HCT116 (cell line): ENCODE data around the gene NFIX. TPM values are rescaled to one million over a fixed set of nuclear protein-coding genes. Genes with fewer than 3 reads are reported as not detected.

ENCODE experiments used
- ATAC-seq: fragments of 200-7000 bp; cut with Tn5 transposase; 2 replicates; pipeline ENCODE4 v1.9.1; 2020; ENCODE audit warnings: mild to moderate bottlenecking, moderate library complexity
- BruUV-seq: library from RNA; stranded (reverse); fragments of 400-500 nt; replicated peaks from 2 replicates; lab custom pipeline; 2021; lab: Mats Ljungman, UMichigan
- CTCF ChIA-PET: fragments of 300-600 bp; sonication (Branson Sonifier 250); formaldehyde crosslinking; loops from one replicate; lab custom pipeline; 2021; ENCODE audit warnings: antibody characterized with exemption; lab: Charles Lee
- POLR2A ChIA-PET: fragments of 300-600, 350-600 bp; sonication (Branson Sonifier 250); formaldehyde crosslinking; loops from one replicate; lab custom pipeline; 2021; ENCODE audit warnings: antibody characterized with exemption; lab: Charles Lee
- RAD21 ChIA-PET, 2 experiments: fragments of 300-600 bp; sonication (Branson Sonifier 250); formaldehyde crosslinking; loops; one replicate each; lab custom pipeline; 2023; ENCODE audit warnings: low total read pairs in 2 of 2; ENCODE audit not compliant: uncharacterized antibody in 2 of 2, unreplicated experiment in 2 of 2, low non-redundant PET in 1 of 2; lab: Charles Lee
- DNase-seq: peaks from one replicate; pipeline ENCODE4 v3.0.0-alpha.2; 2010; ENCODE audit warnings: low read depth, low spot score
- H2AFZ ChIP-seq: fragments of 200-600 bp; shearing (Covaris generic), sonication (generic); 2 replicates; pipeline ENCODE4 v1.6.1; 2017; ENCODE audit warnings: low read depth, mixed run types, mixed read lengths, antibody characterized with exemption, low read length; ENCODE audit not compliant: poor library complexity, severe bottlenecking
- H3K27ac ChIP-seq: 2 replicates; pipeline ENCODE4 v1.5.1; 2012; ENCODE audit warnings: low read depth, low read length
- H3K27me3 ChIP-seq: fragments of 200-600 bp; sonication (generic); 2 replicates; pipeline ENCODE4 v1.6.1; 2016; ENCODE audit warnings: mixed run types, low read length, mixed read lengths; ENCODE audit not compliant: insufficient read depth
- H3K36me3 ChIP-seq, 2 experiments: fragments of 200-500 bp in 1 of 2; fragments of 200-600 bp in 1 of 2; sonication (Bioruptor generic) in 1 of 2; sonication (generic) in 1 of 2; 2 replicates each; pipeline versions ENCODE4 v1.5.1 to v1.6.1; 2014 to 2016; ENCODE audit warnings: low read length in 2 of 2, inconsistent platforms in 1 of 2, mixed read lengths in 1 of 2, mixed run types in 1 of 2; ENCODE audit not compliant: insufficient read depth in 2 of 2, control insufficient read depth in 1 of 2
- H3K4me1 ChIP-seq, 2 experiments: fragments of 200-600 bp in 1 of 2; sonication (generic) in 1 of 2; 2 replicates each; pipeline versions ENCODE4 v1.5.1 to v1.6.1; 2012 to 2017; ENCODE audit warnings: low read length in 2 of 2, inconsistent platforms in 1 of 2, mild to moderate bottlenecking in 1 of 2, mixed read lengths in 1 of 2, mixed run types in 1 of 2, moderate library complexity in 1 of 2; ENCODE audit not compliant: insufficient read depth in 2 of 2, control insufficient read depth in 1 of 2
- H3K4me2 ChIP-seq: fragments of 200-600 bp; sonication (generic); 2 replicates; pipeline ENCODE4 v1.6.1; 2017; ENCODE audit warnings: mixed run types, low read length, mixed read lengths
- H3K4me3 ChIP-seq, 2 experiments: fragments of 200-600 bp in 1 of 2; sonication (generic) in 1 of 2; replicated peaks in 1 of 2; 2 replicates each; pipeline ENCODE4 v1.5.1; 2011 to 2016; ENCODE audit warnings: low read length in 2 of 2, control low read depth in 1 of 2, low read depth in 1 of 2, mild to moderate bottlenecking in 1 of 2, mixed read lengths in 1 of 2, mixed run types in 1 of 2
- H3K79me2 ChIP-seq: fragments of 200-600 bp; sonication (generic); 2 replicates; pipeline ENCODE4 v1.6.1; 2017; ENCODE audit warnings: mild to moderate bottlenecking, mixed run types, low read length, moderate library complexity, mixed read lengths; ENCODE audit not compliant: insufficient read depth
- H3K9ac ChIP-seq: fragments of 200-600 bp; sonication (generic); 2 replicates; pipeline ENCODE4 v1.6.1; 2016; ENCODE audit warnings: low read length, mixed read lengths
- H3K9me2 ChIP-seq: fragments of 200-600 bp; sonication (generic), shearing (Covaris generic); 2 replicates; pipeline ENCODE4 v1.6.1; 2017; ENCODE audit warnings: mixed run types, mild to moderate bottlenecking, moderate library complexity; ENCODE audit not compliant: insufficient read depth
- H3K9me3 ChIP-seq, 2 experiments: fragments of 200-500 bp in 1 of 2; fragments of 200-600 bp in 1 of 2; sonication (Bioruptor generic) in 1 of 2; sonication (generic) in 1 of 2; 2 replicates each; pipeline ENCODE4 v1.6.1; 2014 to 2017; ENCODE audit warnings: low read length in 2 of 2, mixed read lengths in 2 of 2, inconsistent platforms in 1 of 2, low read depth in 1 of 2, mild to moderate bottlenecking in 1 of 2, mixed run types in 1 of 2, moderate library complexity in 1 of 2; ENCODE audit not compliant: control insufficient read depth in 1 of 2, insufficient read depth in 1 of 2
- H4K20me1 ChIP-seq: fragments of 200-600 bp; sonication (generic), shearing (Covaris generic); 2 replicates; pipeline ENCODE4 v1.6.1; 2017; ENCODE audit warnings: mixed run types, mild to moderate bottlenecking, moderate library complexity; ENCODE audit not compliant: insufficient read depth
- CEBPB ChIP-seq: IDR thresholded peaks from 2 replicates; pipeline ENCODE4 v1.6.1; 2012; ENCODE audit warnings: low read depth
- CTCF ChIP-seq, 3 experiments: fragments of 200-600 bp in 1 of 3; sonication (generic) in 1 of 3; IDR thresholded peaks in 2 of 3; conservative IDR thresholded peaks in 1 of 3; 2 replicates each; pipeline ENCODE4 v1.5.1; 2012 to 2017; ENCODE audit warnings: low read depth in 2 of 3, low read length in 2 of 3, antibody characterized with exemption in 1 of 3, borderline replicate concordance in 1 of 3, control low read depth in 1 of 3, mild to moderate bottlenecking in 1 of 3, mixed read lengths in 1 of 3, mixed run types in 1 of 3, moderate library complexity in 1 of 3; ENCODE audit not compliant: insufficient read depth in 1 of 3
- ELF1 ChIP-seq: IDR thresholded peaks from 2 replicates; pipeline ENCODE4 v1.6.1; 2012; ENCODE audit warnings: low read depth, borderline replicate concordance
- EZH2 ChIP-seq: fragments of 200-600 bp; sonication (generic); IDR thresholded peaks from 2 replicates; pipeline ENCODE4 v1.6.1; 2017; ENCODE audit warnings: antibody characterized with exemption, mixed run types
- EZH2phosphoT487 ChIP-seq: fragments of 200-600 bp; IDR thresholded peaks from 2 replicates; pipeline ENCODE4 v1.6.1; 2018; ENCODE audit warnings: antibody characterized with exemption, borderline replicate concordance
- FOSL1 ChIP-seq: IDR thresholded peaks from 2 replicates; pipeline ENCODE4 v1.6.1; 2012; ENCODE audit warnings: low read depth
- MAX ChIP-seq: IDR thresholded peaks from 2 replicates; pipeline ENCODE4 v1.6.1; 2012
- POLR2A ChIP-seq: IDR thresholded peaks from 2 replicates; pipeline ENCODE4 v1.7.0; 2011; ENCODE audit warnings: borderline replicate concordance; ENCODE audit not compliant: insufficient read depth, insufficient read length; ENCODE audit errors: extremely low read depth
- POLR2AphosphoS5 ChIP-seq: IDR thresholded peaks from 2 replicates; pipeline ENCODE4 v1.6.1; 2011; ENCODE audit warnings: mild to moderate bottlenecking, low read depth, low read length, moderate library complexity
- RAD21 ChIP-seq: IDR thresholded peaks from 2 replicates; pipeline ENCODE4 v1.6.1; 2012; ENCODE audit warnings: low read depth, mild to moderate bottlenecking
- REST ChIP-seq: IDR thresholded peaks from 2 replicates; pipeline ENCODE4 v1.6.1; 2012; ENCODE audit warnings: low read depth
- SIN3A ChIP-seq: IDR thresholded peaks from 2 replicates; pipeline ENCODE4 v1.6.1; 2012; ENCODE audit warnings: low read depth
- SRF ChIP-seq: IDR thresholded peaks from 2 replicates; pipeline ENCODE4 v1.6.1; 2012; ENCODE audit warnings: low read depth
- YY1 ChIP-seq: IDR thresholded peaks from 2 replicates; pipeline ENCODE4 v1.6.1; 2011; ENCODE audit warnings: low read length, low read depth, moderate library complexity, mild to moderate bottlenecking; ENCODE audit not compliant: insufficient replicate concordance; ENCODE audit errors: extremely low read depth
- ZBTB33 ChIP-seq: IDR thresholded peaks from 2 replicates; pipeline ENCODE4 v1.6.1; 2011; ENCODE audit warnings: mild to moderate bottlenecking, low read length, moderate library complexity; ENCODE audit not compliant: insufficient replicate concordance; ENCODE audit errors: extremely low read depth
- ZNF274 ChIP-seq: fragments of 200-500 bp; sonication (Bioruptor generic); IDR thresholded peaks from 2 replicates; pipeline ENCODE4 v1.6.1; 2014; ENCODE audit warnings: mild to moderate bottlenecking, low read depth, low read length, inconsistent platforms
- intact Hi-C: fragments of 100-400 bp; cut with micrococcal nuclease; formaldehyde crosslinking; loops from 2 replicates; pipeline ENCODE4 v1.10.0; 2022
- total RNA-seq: library from RNA; stranded (reverse); gene quantifications from one replicate; pipeline ENCODE4 v1.2.1, GENCODE V29; 2021; ENCODE audit not compliant: unreplicated experiment

NFIX gene
- total RNA-seq, 1 experiment from 2014 or later: 34.8 TPM

- TF ChIP-seq CTCF (IDR thresholded peaks at IDR 0.05 in 2 of 3, conservative IDR thresholded peaks at IDR 0.05 in 1 of 3; ENCODE audit: borderline replicate concordance in 1 of 3, insufficient read depth in 1 of 3, low read depth in 2 of 3, low read length in 2 of 3) (no peak), MAX (no peak), YY1 (no peak)
These were observed 78.0 kb downstream of the NFIX start (continued) for GRCh38 chr19:13073263-13073662.

- Histone ChIP-seq H3K9me2 (no peaks in the 10 kb centered on the region), H3K4me2 (no peak overlapping the region), H3K27me3 (no peaks in the 10 kb centered on the region), H4K20me1 (no peaks in the 10 kb centered on the region), H3K9me3 (no peaks in the 10 kb centered on the region), H3K9ac (no peak overlapping the region), H3K27ac (no peak overlapping the region), H3K4me3 (no peak overlapping the region), H3K79me2 (no peaks in the 10 kb centered on the region)
- CTCF ChIA-PET: interaction anchor here (5.4 kb wide), 1 partner anchor 13 kb away, joined by 20 read pairs; no protein-coding TSS in a partner anchor
- intact Hi-C loops: no loop called here
- RAD21 ChIA-PET: no interaction called here
- DNase-seq: no peak
- ATAC-seq: no peak
- TF ChIP-seq POLR2AphosphoS5: no peak
- no peak for TF ChIP-seq EZH2phosphoT487
- TF ChIP-seq MAX: no peak
- no peak for TF ChIP-seq ELF1
- TF ChIP-seq RAD21: no peak
- TF ChIP-seq SRF: no peak
- no peak for TF ChIP-seq ZNF274
- TF ChIP-seq ZBTB33: no peak
- TF ChIP-seq EZH2: no peak
- no peak for TF ChIP-seq SIN3A
- TF ChIP-seq POLR2A: no peak
- TF ChIP-seq FOSL1: no peak
- TF ChIP-seq YY1: no peak
- TF ChIP-seq REST: no peak
- no peak for TF ChIP-seq CEBPB
- TF ChIP-seq, all 23 proteins: peak for 0
- BruUV-seq: no TSS peak
- Histone ChIP-seq H3K4me1 (peaks cover 8 to 9% of the 10 kb centered on the region in 2 experiments), H3K36me3 (no peaks in the 10 kb centered on the region), H2AFZ (no peak overlapping the region)
- POLR2A ChIA-PET: no interaction called here
These were observed 79.1 kb downstream of the NFIX start for GRCh38 chr19:13074378-13074777.
